HepG2 (cell line): ENCODE measurements around the gene CTNNA3. TPM values are rescaled to one million over a fixed set of nuclear protein-coding genes. Genes with fewer than 3 reads are reported as not detected.

Experiments
- ATAC-seq: fragments of 200-7000 bp; cut with Tn5 transposase; 3 replicates; pipeline ENCODE4 v1.9.1; 2020; ENCODE audit warnings: mild to moderate bottlenecking, moderate library complexity
- BruUV-seq: library from RNA; stranded (reverse); fragments of 400-500 nt; replicated peaks from 2 replicates; lab custom pipeline; 2021; lab: Mats Ljungman, UMichigan
- CTCF ChIA-PET: fragments of 300-600 bp; formaldehyde crosslinking; extraction: SDS; loops from one replicate; lab custom pipeline; 2021; ENCODE audit warnings: low total read pairs, inconsistent platforms, low intra/inter-chr PET ratio; lab: Yijun Ruan, JAX
- POLR2A ChIA-PET: fragments of 350-600 bp; sonication (Branson Sonifier 250); formaldehyde crosslinking; loops from one replicate; lab custom pipeline; 2020; ENCODE audit warnings: antibody characterized with exemption, inconsistent platforms; lab: Yijun Ruan, JAX
- DNase-seq: peaks from one replicate; pipeline ENCODE4 v3.0.0-alpha.2; 2015; ENCODE audit warnings: low spot score
- FAIRE-seq: peaks from 3 replicates; lab custom pipeline; 2011; peaks lifted over from hg19 to GRCh38; lab: Jason Lieb, UNC
- H2AFZ ChIP-seq: one replicate; pipeline ENCODE4 v1.6.1; 2011; ENCODE audit warnings: low read length, inconsistent platforms
- H3K27ac ChIP-seq: fragments of 300-600 bp; 3 replicates; pipeline ENCODE4 v1.8.0; 2011; ENCODE audit warnings: mixed run types, mild to moderate bottlenecking, mixed read lengths, low read length, inconsistent platforms; ENCODE audit not compliant: insufficient read depth; ENCODE audit errors: extremely low read length
- H3K27me3 ChIP-seq, 2 experiments: fragments of 200-600 bp in 1 of 2; 2 replicates in 1 of 2; 3 replicates in 1 of 2; pipeline versions ENCODE4 v1.6.0 to v1.8.0; 2011; ENCODE audit warnings: low read length in 2 of 2, mild to moderate bottlenecking in 2 of 2, moderate library complexity in 2 of 2, inconsistent platforms in 1 of 2; ENCODE audit not compliant: insufficient read depth in 2 of 2, control insufficient read depth in 1 of 2
- H3K36me3 ChIP-seq, 2 experiments: fragments of 200-600 bp in 1 of 2; replicated peaks in 1 of 2; 2 replicates in 1 of 2; 3 replicates in 1 of 2; pipeline versions ENCODE4 v1.5.1 to v1.8.0; 2011; ENCODE audit warnings: low read length in 2 of 2, inconsistent platforms in 1 of 2; ENCODE audit not compliant: insufficient read depth in 2 of 2, control insufficient read depth in 1 of 2
- H3K4me1 ChIP-seq: 2 replicates; pipeline ENCODE4 v1.5.1; 2012; ENCODE audit warnings: low read length, inconsistent platforms; ENCODE audit not compliant: insufficient read depth
- H3K4me2 ChIP-seq: 2 replicates; pipeline ENCODE4 v1.6.0; 2011; ENCODE audit warnings: low read depth, low read length, inconsistent platforms
- H3K4me3 ChIP-seq, 3 experiments: fragments of 200-600 bp in 1 of 3; sonication (generic), shearing (Covaris generic) in 1 of 3; replicated peaks in 1 of 3; 2 replicates each; pipeline ENCODE4 v1.5.1; 2011 to 2016; ENCODE audit warnings: low read length in 3 of 3, inconsistent platforms in 2 of 3, low read depth in 2 of 3, mild to moderate bottlenecking in 2 of 3, control low read depth in 1 of 3, mixed read lengths in 1 of 3; ENCODE audit not compliant: insufficient read depth in 1 of 3
- H3K79me2 ChIP-seq: one replicate; pipeline ENCODE4 v1.6.1; 2011; ENCODE audit warnings: low read length, inconsistent platforms; ENCODE audit not compliant: insufficient read depth
- H3K9ac ChIP-seq: 2 replicates; pipeline ENCODE4 v1.6.0; 2011; ENCODE audit warnings: mild to moderate bottlenecking, low read depth, low read length, inconsistent platforms; ENCODE audit not compliant: insufficient read depth
- H3K9me3 ChIP-seq: 2 replicates; pipeline ENCODE4 v1.5.1; 2012; ENCODE audit warnings: mild to moderate bottlenecking, low read length
- H4K20me1 ChIP-seq: 2 replicates; pipeline ENCODE4 v1.6.0; 2011; ENCODE audit warnings: inconsistent platforms, mild to moderate bottlenecking, low read length, moderate library complexity; ENCODE audit not compliant: insufficient read depth
- DNMT3B ChIP-seq: conservative IDR thresholded peaks from 2 replicates; pipeline ENCODE4 v1.6.1; 2016; ENCODE audit warnings: missing biosample characterization, control low read depth
- KLF6 ChIP-seq: IDR thresholded peaks from 2 replicates; pipeline ENCODE4 v1.8.0; 2016; ENCODE audit warnings: missing biosample characterization, missing genetic modification reagents
- STAG1 ChIP-seq: sonication (generic); formaldehyde crosslinking; IDR thresholded peaks from 2 replicates; pipeline ENCODE4 v1.4.0; 2020; ENCODE audit warnings: missing genetic modification reagents
- TEAD3 ChIP-seq: optimal IDR thresholded peaks from 2 replicates; pipeline ENCODE3; 2016; ENCODE audit warnings: borderline replicate concordance
- ZNF549 ChIP-seq: sonication (generic); formaldehyde crosslinking; IDR thresholded peaks from 2 replicates; pipeline ENCODE4 v1.5.0; 2020; ENCODE audit warnings: missing genetic modification reagents
- WGBS: methylation state at CpG from one replicate; pipeline ENCODE4 v1.1.6; 2017; ENCODE audit warnings: low lambda C conversion rate; 5-methylcytosine and 5-hydroxymethylcytosine counted together
- in situ Hi-C: cut with HindIII; loops from 2 replicates; pipeline ENCODE4 v1.10.0; 2017; ENCODE audit warnings: low pct_unique_long_range_greater_than_20kb; ENCODE audit not compliant: extremely low pct_ligation_motif_present
- intact Hi-C: fragments of 100-400 bp; cut with micrococcal nuclease; formaldehyde crosslinking; loops from one replicate; pipeline ENCODE4 v1.10.0; 2022; ENCODE audit not compliant: unreplicated experiment
- polyA plus RNA-seq, 8 experiments: library from polyadenylated mRNA; depleted of rRNA in 3 of 8; stranded (reverse) in 7 of 8; unstranded in 1 of 8; fragments of >200 nt; fragmentation: Illumina TruSeq in 4 of 8; extraction: Trizol in 4 of 8; gene quantifications; 2 replicates each; pipeline versions ENCODE4 v1.2.1 to v1.2.3, GENCODE V29; 2011 to 2016; ENCODE audit warnings: low read depth in 4 of 8, missing spikeins in 1 of 8, mixed read lengths in 1 of 8; ENCODE audit not compliant: insufficient read depth in 1 of 8
- total RNA-seq, 5 experiments: library from RNA; depleted of rRNA; stranded (reverse); fragments of >200 nt; fragmentation: Illumina TruSeq; extraction: Trizol; gene quantifications; 2 replicates each; pipeline ENCODE4 v1.2.3, GENCODE V29; 2016; ENCODE audit warnings: low read depth in 1 of 5
- TF ChIP-seq, protein P1 (sequence below): sonication (generic); formaldehyde crosslinking; IDR thresholded peaks from 2 replicates; pipeline ENCODE4 v1.4.0; 2020; ENCODE audit warnings: missing genetic modification reagents, borderline replicate concordance
- TF ChIP-seq, protein P2 (sequence below): sonication (generic); formaldehyde crosslinking; IDR thresholded peaks from 2 replicates; pipeline ENCODE4 v1.5.0; 2020; ENCODE audit warnings: mild to moderate bottlenecking, missing genetic modification reagents, moderate library complexity

Gene CTNNA3
- total and polyA plus RNA-seq, 2 of the 13 experiments (the other 11 are each of a cell fraction or from before 2014, with no cell fraction given), result not detected

DNA sequence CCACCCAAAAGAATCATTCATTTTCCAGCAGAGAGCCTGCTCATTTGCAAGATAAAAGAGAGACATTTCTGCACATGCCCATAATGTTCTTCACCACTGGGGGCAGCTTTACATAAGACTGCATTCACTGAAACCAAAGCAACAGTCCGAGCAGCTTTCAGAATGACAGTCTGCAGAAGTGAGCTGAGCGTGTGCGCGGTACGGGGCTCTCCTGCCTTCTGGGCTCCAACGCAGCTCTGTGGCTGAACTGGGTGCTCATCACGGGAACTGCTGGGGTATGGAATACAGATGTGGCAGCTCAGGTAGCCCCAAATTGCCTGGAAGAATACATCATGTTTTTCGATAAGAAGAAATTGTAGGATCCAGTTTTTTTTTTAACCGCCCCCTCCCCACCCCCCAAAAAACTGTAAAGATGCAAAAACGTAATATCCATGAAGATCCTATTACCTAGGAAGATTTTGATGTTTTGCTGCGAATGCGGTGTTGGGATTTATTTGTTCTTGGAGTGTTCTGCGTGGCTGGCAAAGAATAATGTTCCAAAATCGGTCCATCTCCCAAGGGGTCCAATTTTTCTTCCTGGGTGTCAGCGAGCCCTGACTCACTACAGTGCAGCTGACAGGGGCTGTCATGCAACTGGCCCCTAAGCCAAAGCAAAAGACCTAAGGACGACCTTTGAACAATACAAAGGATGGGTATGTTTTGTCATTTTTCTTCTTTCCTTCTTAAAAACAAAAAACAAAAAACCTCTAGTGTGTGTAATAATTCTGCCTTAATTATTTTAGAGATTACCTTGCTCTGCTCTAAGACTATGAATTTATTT, 769.9 kb downstream of the CTNNA3 start, which contains the start of gene LRRTM3:
LRRTM3 (plus strand) TSS at position 141 of the 820 bp plus-strand sequence.
- POLR2A ChIA-PET, result no interaction called here

More for the DNA sequence above, 769.9 kb downstream of the CTNNA3 start, which contains the start of gene LRRTM3:
- DNase-seq, result peak; percentile 56
- no peaks in the 10 kb centered on the region for H4K20me1 ChIP-seq
- FAIRE-seq, result peak; percentile 77
- H3K36me3 ChIP-seq, result no peaks in the 10 kb centered on the region
- TF ChIP-seq KLF6 (CRISPR knock-in tag), result no peak
- TF ChIP-seq, protein P1, sequence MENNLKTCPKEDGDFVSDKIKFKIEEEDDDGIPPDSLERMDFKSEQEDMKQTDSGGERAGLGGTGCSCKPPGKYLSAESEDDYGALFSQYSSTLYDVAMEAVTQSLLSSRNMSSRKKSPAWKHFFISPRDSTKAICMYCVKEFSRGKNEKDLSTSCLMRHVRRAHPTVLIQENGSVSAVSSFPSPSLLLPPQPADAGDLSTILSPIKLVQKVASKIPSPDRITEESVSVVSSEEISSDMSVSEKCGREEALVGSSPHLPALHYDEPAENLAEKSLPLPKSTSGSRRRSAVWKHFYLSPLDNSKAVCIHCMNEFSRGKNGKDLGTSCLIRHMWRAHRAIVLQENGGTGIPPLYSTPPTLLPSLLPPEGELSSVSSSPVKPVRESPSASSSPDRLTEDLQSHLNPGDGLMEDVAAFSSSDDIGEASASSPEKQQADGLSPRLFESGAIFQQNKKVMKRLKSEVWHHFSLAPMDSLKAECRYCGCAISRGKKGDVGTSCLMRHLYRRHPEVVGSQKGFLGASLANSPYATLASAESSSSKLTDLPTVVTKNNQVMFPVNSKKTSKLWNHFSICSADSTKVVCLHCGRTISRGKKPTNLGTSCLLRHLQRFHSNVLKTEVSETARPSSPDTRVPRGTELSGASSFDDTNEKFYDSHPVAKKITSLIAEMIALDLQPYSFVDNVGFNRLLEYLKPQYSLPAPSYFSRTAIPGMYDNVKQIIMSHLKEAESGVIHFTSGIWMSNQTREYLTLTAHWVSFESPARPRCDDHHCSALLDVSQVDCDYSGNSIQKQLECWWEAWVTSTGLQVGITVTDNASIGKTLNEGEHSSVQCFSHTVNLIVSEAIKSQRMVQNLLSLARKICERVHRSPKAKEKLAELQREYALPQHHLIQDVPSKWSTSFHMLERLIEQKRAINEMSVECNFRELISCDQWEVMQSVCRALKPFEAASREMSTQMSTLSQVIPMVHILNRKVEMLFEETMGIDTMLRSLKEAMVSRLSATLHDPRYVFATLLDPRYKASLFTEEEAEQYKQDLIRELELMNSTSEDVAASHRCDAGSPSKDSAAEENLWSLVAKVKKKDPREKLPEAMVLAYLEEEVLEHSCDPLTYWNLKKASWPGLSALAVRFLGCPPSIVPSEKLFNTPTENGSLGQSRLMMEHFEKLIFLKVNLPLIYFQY, result no peak
- TF ChIP-seq TEAD3 (CRISPR knock-in tag), result peak; percentile 34
- TF ChIP-seq DNMT3B (CRISPR knock-in tag), result no peak
- no peak for TF ChIP-seq ZNF549
- peak; percentile 51 for TF ChIP-seq STAG1 (CRISPR knock-in tag)
- TF ChIP-seq, protein P2, sequence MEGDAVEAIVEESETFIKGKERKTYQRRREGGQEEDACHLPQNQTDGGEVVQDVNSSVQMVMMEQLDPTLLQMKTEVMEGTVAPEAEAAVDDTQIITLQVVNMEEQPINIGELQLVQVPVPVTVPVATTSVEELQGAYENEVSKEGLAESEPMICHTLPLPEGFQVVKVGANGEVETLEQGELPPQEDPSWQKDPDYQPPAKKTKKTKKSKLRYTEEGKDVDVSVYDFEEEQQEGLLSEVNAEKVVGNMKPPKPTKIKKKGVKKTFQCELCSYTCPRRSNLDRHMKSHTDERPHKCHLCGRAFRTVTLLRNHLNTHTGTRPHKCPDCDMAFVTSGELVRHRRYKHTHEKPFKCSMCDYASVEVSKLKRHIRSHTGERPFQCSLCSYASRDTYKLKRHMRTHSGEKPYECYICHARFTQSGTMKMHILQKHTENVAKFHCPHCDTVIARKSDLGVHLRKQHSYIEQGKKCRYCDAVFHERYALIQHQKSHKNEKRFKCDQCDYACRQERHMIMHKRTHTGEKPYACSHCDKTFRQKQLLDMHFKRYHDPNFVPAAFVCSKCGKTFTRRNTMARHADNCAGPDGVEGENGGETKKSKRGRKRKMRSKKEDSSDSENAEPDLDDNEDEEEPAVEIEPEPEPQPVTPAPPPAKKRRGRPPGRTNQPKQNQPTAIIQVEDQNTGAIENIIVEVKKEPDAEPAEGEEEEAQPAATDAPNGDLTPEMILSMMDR (CRISPR knock-in tag), result peak; percentile 49
- CTCF ChIA-PET, result no interaction called here
- no TSS peak for BruUV-seq
- in situ Hi-C loops (no loop called here), intact Hi-C loops (loop anchor here (1.0 kb wide), 1 partner anchor 380 kb away; no protein-coding TSS in a partner anchor)
- peak within 1 kb of the TSS; percentile 32; the same call in 1 of the 2 replicates for H3K4me2 ChIP-seq
- ATAC-seq, result peak; percentile 100
- H3K9me3 ChIP-seq, result no peaks in the 10 kb centered on the region
- H3K9ac ChIP-seq, result no peak within 1 kb of the TSS
- whole genome bisulfite sequencing, result 24% methylated on average over 10 of the region's 16 CpGs
- H3K27ac ChIP-seq, result no peak within 1 kb of the TSS
- H3K27me3 ChIP-seq, result peaks cover 2 to 10% of the 10 kb centered on the region in 2 experiments; a peak in 2 of 5 replicates
- H3K79me2 ChIP-seq, result no peaks in the 10 kb centered on the region
- H3K4me3 ChIP-seq, result no peak within 1 kb of the TSS
- H2AFZ ChIP-seq, result no peak within 1 kb of the TSS
- no peaks in the 10 kb centered on the region for H3K4me1 ChIP-seq
